ENCODE results near the gene LCN1.

LCN1 gene

GRCh38 chr9:135521608-135522095 is 412 bp downstream of the LCN1 start:
- WGBS (ENCODE audit: extremely low coverage, insufficient coverage, insufficient read length), result no CpG with 5 or more reads among the region's 11 CpGs
- no peak overlapping the region for H2BK12ac ChIP-seq (ENCODE audit: low read length)

GRCh38 chr9:135522137-135522877 is 1.1 kb downstream of the LCN1 start:
- Histone ChIP-seq H3K9ac (ENCODE audit: low read length) (no peak overlapping the region), H2AFZ (ENCODE audit: insufficient read depth, low read length, poor library complexity) (no peak overlapping the region), H4K8ac (ENCODE audit: low read depth, low read length) (no peak overlapping the region), H3K23ac (ENCODE audit: low read length) (no peak overlapping the region), H3K4me3 (ENCODE audit: low read depth, low read length) (no peak overlapping the region), H4K91ac (ENCODE audit: low read depth, low read length) (no peak overlapping the region), H3K27ac (ENCODE audit: low read depth, low read length) (no peak overlapping the region), H4K12ac (ENCODE audit: low read depth, low read length) (no peak overlapping the region), H3K18ac (ENCODE audit: low read length) (no peak overlapping the region), H2BK120ac (ENCODE audit: insufficient read depth, low read length, poor library complexity) (no peak overlapping the region), H3K4me2 (ENCODE audit: low read length) (no peak overlapping the region), H3K27me3 (ENCODE audit: insufficient read depth, low read length) (no peaks in the 10 kb centered on the region), H2BK12ac (ENCODE audit: low read length) (no peak overlapping the region), H2BK5ac (ENCODE audit: low read depth, low read length, poor library complexity) (no peak overlapping the region), H3K14ac (ENCODE audit: low read length) (no peak overlapping the region), H3K79me2 (ENCODE audit: control insufficient read depth, insufficient read depth, low read length, poor library complexity) (no peaks in the 10 kb centered on the region), H3K36me3 (ENCODE audit: control insufficient read depth in 1 of 2, insufficient read depth in 2 of 2, low read length in 2 of 2) (no peaks in the 10 kb centered on the region), H2AK5ac (ENCODE audit: low read length) (no peak overlapping the region), H3K4me1 (ENCODE audit: control insufficient read depth in 1 of 2, insufficient read depth in 2 of 2, low read length in 2 of 2) (peaks cover 12 to 18% of the 10 kb centered on the region in 2 experiments), H3K9me3 (ENCODE audit: insufficient read depth, low read depth, low read length) (peaks cover 2% of the 10 kb centered on the region), H3K79me1 (ENCODE audit: low read length) (no peaks in the 10 kb centered on the region), H3K4ac (ENCODE audit: low read depth, low read length) (no peak overlapping the region)
- no peak for DNase-seq
- no CpG with 5 or more reads among the region's 16 CpGs for WGBS (ENCODE audit: extremely low coverage, insufficient coverage, insufficient read length)

More at GRCh38 chr9:135521608-135522095, 412 bp downstream of the LCN1 start:
- H4K91ac ChIP-seq (ENCODE audit: low read depth, low read length), result no peak overlapping the region
- no peak overlapping the region for H2BK5ac ChIP-seq (ENCODE audit: low read depth, low read length, poor library complexity)
- no peak overlapping the region for H3K18ac ChIP-seq (ENCODE audit: low read length)
- no peak overlapping the region for H3K4me3 ChIP-seq (ENCODE audit: low read depth, low read length)
- no peak overlapping the region for H3K23ac ChIP-seq (ENCODE audit: low read length)
- H2AK5ac ChIP-seq (ENCODE audit: low read length), result no peak overlapping the region
- H2BK120ac ChIP-seq (ENCODE audit: insufficient read depth, low read length, poor library complexity), result no peak overlapping the region
- H3K36me3 ChIP-seq (ENCODE audit: control insufficient read depth in 1 of 2, insufficient read depth in 2 of 2, low read length in 2 of 2), result no peaks in the 10 kb centered on the region
- H3K9ac ChIP-seq (ENCODE audit: low read length), result no peak overlapping the region
- H2AFZ ChIP-seq (ENCODE audit: insufficient read depth, low read length, poor library complexity), result no peak overlapping the region
- no peak for DNase-seq
- no peak overlapping the region for H4K8ac ChIP-seq (ENCODE audit: low read depth, low read length)
- no peak overlapping the region for H3K27ac ChIP-seq (ENCODE audit: low read depth, low read length)
- no peak overlapping the region for H3K4ac ChIP-seq (ENCODE audit: low read depth, low read length)
- H3K79me2 ChIP-seq (ENCODE audit: control insufficient read depth, insufficient read depth, low read length, poor library complexity), result no peaks in the 10 kb centered on the region
- no peak overlapping the region for H3K4me2 ChIP-seq (ENCODE audit: low read length)
- H3K79me1 ChIP-seq (ENCODE audit: low read length), result no peaks in the 10 kb centered on the region
- peaks cover 2% of the 10 kb centered on the region for H3K9me3 ChIP-seq (ENCODE audit: insufficient read depth, low read depth, low read length)
- H3K4me1 ChIP-seq (ENCODE audit: control insufficient read depth in 1 of 2, insufficient read depth in 2 of 2, low read length in 2 of 2), result peaks cover 12 to 15% of the 10 kb centered on the region in 2 experiments
- H4K12ac ChIP-seq (ENCODE audit: low read depth, low read length), result no peak overlapping the region
- H3K27me3 ChIP-seq (ENCODE audit: insufficient read depth, low read length), result no peaks in the 10 kb centered on the region
- no peak overlapping the region for H3K14ac ChIP-seq (ENCODE audit: low read length)

DNA sequence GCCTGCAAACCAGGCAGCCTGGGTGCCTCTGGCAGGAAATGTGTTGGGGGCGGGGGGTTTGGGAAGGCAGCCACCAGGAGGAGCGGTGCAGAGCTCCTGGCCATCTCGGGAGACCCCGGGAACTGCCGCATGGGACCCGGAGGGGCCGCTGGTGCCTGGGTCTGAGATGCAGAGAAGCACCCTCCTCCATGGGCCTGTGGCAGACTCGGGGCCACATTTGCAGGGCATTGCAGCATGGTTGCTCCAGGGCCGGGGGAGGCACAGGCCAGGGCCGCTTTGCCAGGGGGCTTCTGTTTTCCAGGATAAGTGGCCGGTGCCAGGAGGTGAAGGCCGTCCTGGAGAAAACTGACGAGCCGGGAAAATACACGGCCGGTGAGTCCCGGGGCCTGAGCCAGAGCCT is 1.7 kb downstream of the LCN1 start:
- Histone ChIP-seq H4K8ac (ENCODE audit: low read depth, low read length) (no peak overlapping the region), H3K14ac (ENCODE audit: low read length) (no peak overlapping the region), H3K9ac (ENCODE audit: low read length) (no peak overlapping the region), H2AK5ac (ENCODE audit: low read length) (peak overlapping the region; percentile 70), H3K18ac (ENCODE audit: low read length) (no peak overlapping the region), H3K23ac (ENCODE audit: low read length) (no peak overlapping the region), H2BK120ac (ENCODE audit: insufficient read depth, low read length, poor library complexity) (no peak overlapping the region), H3K36me3 (ENCODE audit: control insufficient read depth in 1 of 2, insufficient read depth in 2 of 2, low read length in 2 of 2) (no peaks in the 10 kb centered on the region), H3K27ac (ENCODE audit: low read depth, low read length) (no peak overlapping the region), H4K91ac (ENCODE audit: low read depth, low read length) (peak overlapping the region; percentile 31), H3K4ac (ENCODE audit: low read depth, low read length) (no peak overlapping the region), H3K27me3 (ENCODE audit: insufficient read depth, low read length) (no peaks in the 10 kb centered on the region), H3K4me2 (ENCODE audit: low read length) (no peak overlapping the region), H3K79me2 (ENCODE audit: control insufficient read depth, insufficient read depth, low read length, poor library complexity) (no peaks in the 10 kb centered on the region), H4K12ac (ENCODE audit: low read depth, low read length) (no peak overlapping the region), H2BK5ac (ENCODE audit: low read depth, low read length, poor library complexity) (no peak overlapping the region), H3K9me3 (ENCODE audit: insufficient read depth, low read depth, low read length) (peaks cover 2% of the 10 kb centered on the region), H3K79me1 (ENCODE audit: low read length) (no peaks in the 10 kb centered on the region), H2BK12ac (ENCODE audit: low read length) (no peak overlapping the region), H3K4me1 (ENCODE audit: control insufficient read depth in 1 of 2, insufficient read depth in 2 of 2, low read length in 2 of 2) (peaks cover 12 to 18% of the 10 kb centered on the region in 2 experiments), H3K4me3 (ENCODE audit: low read depth, low read length) (no peak overlapping the region), H2AFZ (ENCODE audit: insufficient read depth, low read length, poor library complexity) (no peak overlapping the region)
- DNase-seq, result no peak
- no CpG with 5 or more reads among the region's 17 CpGs for WGBS (ENCODE audit: extremely low coverage, insufficient coverage, insufficient read length)

GRCh38 chr9:135523521-135524129 is 2.4 kb downstream of the LCN1 start:
- Histone ChIP-seq H2BK12ac (ENCODE audit: low read length) (peak overlapping the region; percentile 40), H3K27ac (ENCODE audit: low read depth, low read length) (no peak overlapping the region), H3K27me3 (ENCODE audit: insufficient read depth, low read length) (no peaks in the 10 kb centered on the region), H3K23ac (ENCODE audit: low read length) (no peak overlapping the region), H2BK5ac (ENCODE audit: low read depth, low read length, poor library complexity) (no peak overlapping the region), H2AK5ac (ENCODE audit: low read length) (peak overlapping the region; percentile 70), H4K8ac (ENCODE audit: low read depth, low read length) (no peak overlapping the region), H3K79me1 (ENCODE audit: low read length) (no peaks in the 10 kb centered on the region), H3K9ac (ENCODE audit: low read length) (no peak overlapping the region), H2BK120ac (ENCODE audit: insufficient read depth, low read length, poor library complexity) (no peak overlapping the region), H3K4ac (ENCODE audit: low read depth, low read length) (no peak overlapping the region), H3K79me2 (ENCODE audit: control insufficient read depth, insufficient read depth, low read length, poor library complexity) (no peaks in the 10 kb centered on the region), H3K18ac (ENCODE audit: low read length) (peak overlapping the region; percentile 22), H4K12ac (ENCODE audit: low read depth, low read length) (no peak overlapping the region), H3K36me3 (ENCODE audit: control insufficient read depth in 1 of 2, insufficient read depth in 2 of 2, low read length in 2 of 2) (no peaks in the 10 kb centered on the region), H3K4me3 (ENCODE audit: low read depth, low read length) (no peak overlapping the region), H2AFZ (ENCODE audit: insufficient read depth, low read length, poor library complexity) (no peak overlapping the region), H4K91ac (ENCODE audit: low read depth, low read length) (peak overlapping the region; percentile 31), H3K9me3 (ENCODE audit: insufficient read depth, low read depth, low read length) (peaks cover 2% of the 10 kb centered on the region), H3K4me1 (ENCODE audit: control insufficient read depth in 1 of 2, insufficient read depth in 2 of 2, low read length in 2 of 2) (peaks cover 12 to 18% of the 10 kb centered on the region in 2 experiments), H3K4me2 (ENCODE audit: low read length) (no peak overlapping the region), H3K14ac (ENCODE audit: low read length) (peak overlapping the region; percentile 22)
- DNase-seq, result no peak
- WGBS (ENCODE audit: extremely low coverage, insufficient coverage, insufficient read length), result no CpG with 5 or more reads among the region's 21 CpGs
